Measurements from ENCODE around the gene SPSB2. TPM values are rescaled to one million over a fixed set of nuclear protein-coding genes. Genes with fewer than 3 reads are reported as not detected.

Gene SPSB2
- total and polyA plus RNA-seq, 2 donors: 10.7 to 14.9 TPM

- 92% methylated on average over 17 of the region's 17 CpGs for WGBS
- H3K27me3 ChIP-seq (ENCODE audit: control insufficient read depth in 2 of 2, insufficient read depth in 1 of 2, low read length in 1 of 2): peaks cover 40 to 97% of the 10 kb centered on the region in 2 donors
- H3K27ac ChIP-seq (ENCODE audit: low read depth in 1 of 2, low read length in 1 of 2): no peak overlapping the region
- H3K36me3 ChIP-seq (ENCODE audit: control insufficient read depth in 2 of 2, insufficient read depth in 2 of 2, low read length in 1 of 2): no peaks in the 10 kb centered on the region
- H3K4me1 ChIP-seq (ENCODE audit: control insufficient read depth in 2 of 2, insufficient read depth in 2 of 2, low read length in 2 of 2): peaks cover 9 to 47% of the 10 kb centered on the region in 2 donors
- no peak for DNase-seq (ENCODE audit: low read depth in 6 of 9, low spot score in 9 of 9)
- peaks cover 0 to 15% of the 10 kb centered on the region in 2 donors for H3K9me3 ChIP-seq (ENCODE audit: control insufficient read depth in 2 of 2, insufficient read depth in 1 of 2, low read length in 1 of 2)
- H3K4me3 ChIP-seq (ENCODE audit: low read length in 2 of 2): no peak overlapping the region
Observed at GRCh38 chr12:6826125-6826733, 46.9 kb downstream of the SPSB2 start.

- peaks cover 0 to 15% of the 10 kb centered on the region in 2 donors for H3K9me3 ChIP-seq (ENCODE audit: control insufficient read depth in 2 of 2, insufficient read depth in 1 of 2, low read length in 1 of 2)
- no peak overlapping the region for H3K4me3 ChIP-seq (ENCODE audit: low read length in 2 of 2)
- H3K27ac ChIP-seq (ENCODE audit: low read depth in 1 of 2, low read length in 1 of 2): no peak overlapping the region
- peaks cover 0 to 2% of the 10 kb centered on the region in 2 donors for H3K36me3 ChIP-seq (ENCODE audit: control insufficient read depth in 2 of 2, insufficient read depth in 2 of 2, low read length in 1 of 2)
- WGBS: 23% methylated on average over 19 of the region's 19 CpGs
- peaks cover 36 to 92% of the 10 kb centered on the region in 2 donors for H3K27me3 ChIP-seq (ENCODE audit: control insufficient read depth in 2 of 2, insufficient read depth in 1 of 2, low read length in 1 of 2)
- peaks cover 13 to 52% of the 10 kb centered on the region in 2 donors for H3K4me1 ChIP-seq (ENCODE audit: control insufficient read depth in 2 of 2, insufficient read depth in 2 of 2, low read length in 2 of 2)
- peak; percentile 54 to 88 (median 74) for DNase-seq (ENCODE audit: low read depth in 6 of 9, low spot score in 9 of 9)
Observed at GRCh38 chr12:6825398-6826124, 47.5 kb downstream of the SPSB2 start.

GRCh38 chr12:6824901-6825381 lies 48.2 kb downstream of the SPSB2 start:
- WGBS: 78% methylated on average over 12 of the region's 12 CpGs
- Histone ChIP-seq H3K36me3 (ENCODE audit: control insufficient read depth in 2 of 2, insufficient read depth in 2 of 2, low read length in 1 of 2) (peaks cover 0 to 8% of the 10 kb centered on the region in 2 donors), H3K9me3 (ENCODE audit: control insufficient read depth in 2 of 2, insufficient read depth in 1 of 2, low read length in 1 of 2) (peaks cover 0 to 15% of the 10 kb centered on the region in 2 donors), H3K4me3 (ENCODE audit: low read length in 2 of 2) (no peak overlapping the region), H3K27ac (ENCODE audit: low read depth in 1 of 2, low read length in 1 of 2) (no peak overlapping the region), H3K27me3 (ENCODE audit: control insufficient read depth in 2 of 2, insufficient read depth in 1 of 2, low read length in 1 of 2) (peaks cover 30 to 86% of the 10 kb centered on the region in 2 donors), H3K4me1 (ENCODE audit: control insufficient read depth in 2 of 2, insufficient read depth in 2 of 2, low read length in 2 of 2) (peaks cover 13 to 58% of the 10 kb centered on the region in 2 donors)
- no peak for DNase-seq (ENCODE audit: low read depth in 6 of 9, low spot score in 9 of 9)

GRCh38 chr12:6824085-6824775 lies 48.9 kb downstream of the SPSB2 start:
- Histone ChIP-seq H3K9me3 (ENCODE audit: control insufficient read depth in 2 of 2, insufficient read depth in 1 of 2, low read length in 1 of 2) (peaks cover 0 to 15% of the 10 kb centered on the region in 2 donors), H3K27me3 (ENCODE audit: control insufficient read depth in 2 of 2, insufficient read depth in 1 of 2, low read length in 1 of 2) (peaks cover 23 to 79% of the 10 kb centered on the region in 2 donors), H3K4me3 (ENCODE audit: low read length in 2 of 2) (no peak overlapping the region), H3K36me3 (ENCODE audit: control insufficient read depth in 2 of 2, insufficient read depth in 2 of 2, low read length in 1 of 2) (peaks cover 7 to 15% of the 10 kb centered on the region in 2 donors), H3K27ac (ENCODE audit: low read depth in 1 of 2, low read length in 1 of 2) (no peak overlapping the region), H3K4me1 (ENCODE audit: control insufficient read depth in 2 of 2, insufficient read depth in 2 of 2, low read length in 2 of 2) (peaks cover 13 to 57% of the 10 kb centered on the region in 2 donors)
- 96% methylated on average over 37 of the region's 37 CpGs for WGBS
- no peak for DNase-seq (ENCODE audit: low read depth in 6 of 9, low spot score in 9 of 9)

GRCh38 chr12:6823182-6824084 lies 49.7 kb downstream of the SPSB2 start:
- H3K4me1 ChIP-seq (ENCODE audit: control insufficient read depth in 2 of 2, insufficient read depth in 2 of 2, low read length in 2 of 2): peaks cover 6 to 57% of the 10 kb centered on the region in 2 donors
- H3K36me3 ChIP-seq (ENCODE audit: control insufficient read depth in 2 of 2, insufficient read depth in 2 of 2, low read length in 1 of 2): peaks cover 14 to 22% of the 10 kb centered on the region in 2 donors
- no peak overlapping the region for H3K27ac ChIP-seq (ENCODE audit: low read depth in 1 of 2, low read length in 1 of 2)
- WGBS: 93% methylated on average over 12 of the region's 12 CpGs
- DNase-seq (ENCODE audit: low read depth in 6 of 9, low spot score in 9 of 9): no peak
- H3K27me3 ChIP-seq (ENCODE audit: control insufficient read depth in 2 of 2, insufficient read depth in 1 of 2, low read length in 1 of 2): peaks cover 15 to 71% of the 10 kb centered on the region in 2 donors
- no peak overlapping the region for H3K4me3 ChIP-seq (ENCODE audit: low read length in 2 of 2)
- peaks cover 0 to 15% of the 10 kb centered on the region in 2 donors for H3K9me3 ChIP-seq (ENCODE audit: control insufficient read depth in 2 of 2, insufficient read depth in 1 of 2, low read length in 1 of 2)

- WGBS: 89% methylated on average over 7 of the region's 7 CpGs
- Histone ChIP-seq H3K4me1 (ENCODE audit: control insufficient read depth in 2 of 2, insufficient read depth in 2 of 2, low read length in 2 of 2) (peaks cover 6 to 57% of the 10 kb centered on the region in 2 donors), H3K27ac (ENCODE audit: low read depth in 1 of 2, low read length in 1 of 2) (no peak overlapping the region), H3K27me3 (ENCODE audit: control insufficient read depth in 2 of 2, insufficient read depth in 1 of 2, low read length in 1 of 2) (peaks cover 9 to 62% of the 10 kb centered on the region in 2 donors), H3K36me3 (ENCODE audit: control insufficient read depth in 2 of 2, insufficient read depth in 2 of 2, low read length in 1 of 2) (peaks cover 23 to 31% of the 10 kb centered on the region in 2 donors), H3K9me3 (ENCODE audit: control insufficient read depth in 2 of 2, insufficient read depth in 1 of 2, low read length in 1 of 2) (peaks cover 0 to 15% of the 10 kb centered on the region in 2 donors), H3K4me3 (ENCODE audit: low read length in 2 of 2) (no peak overlapping the region)
- DNase-seq (ENCODE audit: low read depth in 6 of 9, low spot score in 9 of 9): no peak
Observed at GRCh38 chr12:6822426-6823135, 50.5 kb downstream of the SPSB2 start.

- peak in 2 of 9 donors; percentile 22 to 37 for DNase-seq (ENCODE audit: low read depth in 6 of 9, low spot score in 9 of 9)
- 4% methylated on average over 28 of the region's 28 CpGs for WGBS
Observed at GRCh38 chr12:6821591-6822425, 51.3 kb downstream of the SPSB2 start, which contains the start of gene GPR162. Gene GPR162 (plus strand): TSS chr12:6821821. CDS start chr12:6823899, 2,078 bp downstream.

More at GRCh38 chr12:6821591-6822425, 51.3 kb downstream of the SPSB2 start, which contains the start of gene GPR162:
- Histone ChIP-seq H3K4me3 (ENCODE audit: low read length in 2 of 2) (peak within 1 kb of the TSS; percentile 8 to 37), H3K9me3 (ENCODE audit: control insufficient read depth in 2 of 2, insufficient read depth in 1 of 2, low read length in 1 of 2) (peaks cover 0 to 10% of the 10 kb centered on the region in 2 donors), H3K27me3 (ENCODE audit: control insufficient read depth in 2 of 2, insufficient read depth in 1 of 2, low read length in 1 of 2) (peaks cover 2 to 54% of the 10 kb centered on the region in 2 donors), H3K36me3 (ENCODE audit: control insufficient read depth in 2 of 2, insufficient read depth in 2 of 2, low read length in 1 of 2) (peaks cover 31 to 38% of the 10 kb centered on the region in 2 donors), H3K4me1 (ENCODE audit: control insufficient read depth in 2 of 2, insufficient read depth in 2 of 2, low read length in 2 of 2) (peaks cover 6 to 51% of the 10 kb centered on the region in 2 donors), H3K27ac (ENCODE audit: low read depth in 1 of 2, low read length in 1 of 2) (peak within 1 kb of the TSS; percentile 11 to 59)
